Measurements from ENCODE around the gene RCN1.
"Not testable (repeated sequence)": the region's sequence is repeated elsewhere in the genome, so short reads cannot be mapped to it uniquely, and the experiment has no call there.

Gene RCN1

GRCh38 chr11:32115446-32115845, 24.6 kb downstream of the RCN1 start:
- DNase-seq, result no peak

- no peak for DNase-seq
These were observed 25.8 kb downstream of the RCN1 start for GRCh38 chr11:32116668-32117067.

GRCh38 chr11:32118025-32118974, 27.4 kb downstream of the RCN1 start:
- no peak for DNase-seq

- DNase-seq, result not testable (repeated sequence)
These were observed 28.3 kb downstream of the RCN1 start for GRCh38 chr11:32119139-32119538.

- no peak for DNase-seq
These were observed 30.1 kb downstream of the RCN1 start for GRCh38 chr11:32121012-32121411.

GRCh38 chr11:32122200-32122599, 31.3 kb downstream of the RCN1 start:
- no peak for DNase-seq

- no peak for DNase-seq
These were observed 40.4 kb downstream of the RCN1 start for GRCh38 chr11:32131321-32131720.

- no peak for DNase-seq
These were observed 45.8 kb downstream of the RCN1 start for GRCh38 chr11:32136657-32137056.

- no peak for DNase-seq
These were observed 46.4 kb downstream of the RCN1 start for GRCh38 chr11:32137263-32137662.

GRCh38 chr11:32137869-32138268, 47.0 kb downstream of the RCN1 start:
- no peak for DNase-seq

GRCh38 chr11:32138902-32139301, 48.0 kb downstream of the RCN1 start:
- DNase-seq, result no peak

GRCh38 chr11:32139896-32140520, 49.1 kb downstream of the RCN1 start:
- no peak for DNase-seq

GRCh38 chr11:32141745-32142546, 51.1 kb downstream of the RCN1 start:
- no peak for DNase-seq

- no peak for DNase-seq
These were observed 52.5 kb downstream of the RCN1 start for GRCh38 chr11:32143378-32143777.

GRCh38 chr11:32145282-32145681, 54.4 kb downstream of the RCN1 start:
- no peak for DNase-seq

GRCh38 chr11:32148895-32149294, 58.0 kb downstream of the RCN1 start:
- no peak for DNase-seq

- no peak for DNase-seq
These were observed 58.9 kb downstream of the RCN1 start for GRCh38 chr11:32149748-32150147.

- no peak for DNase-seq
These were observed 60.2 kb downstream of the RCN1 start for GRCh38 chr11:32151027-32151426.

- DNase-seq, result peak; percentile 37
These were observed 61.3 kb downstream of the RCN1 start for GRCh38 chr11:32152216-32152615.

GRCh38 chr11:32152821-32153220, 61.9 kb downstream of the RCN1 start:
- no peak for DNase-seq

- DNase-seq, result no peak
These were observed 62.9 kb downstream of the RCN1 start for GRCh38 chr11:32153747-32154146.

- no peak for DNase-seq
These were observed 63.4 kb downstream of the RCN1 start for GRCh38 chr11:32154275-32154674.
